Mucosa of descending colon (tissue), 3 donors: ENCODE measurements around the gene NUFIP1. TPM values are rescaled to one million over a fixed set of nuclear protein-coding genes. Genes with fewer than 3 reads are reported as not detected.

Source experiments
- ATAC-seq: fragments of 200-7000 bp; cut with Tn5 transposase; one replicate; pipeline ENCODE4 v1.9.1; 2020; ENCODE audit warnings: mild to moderate bottlenecking, moderate library complexity
- DNase-seq, 3 donors: peaks; one replicate each; pipeline ENCODE4 v3.0.0-alpha.2; 2020
- H3K36me3 ChIP-seq: fragments of 200-600 bp; one replicate; pipeline ENCODE4 v1.8.0; 2021; ENCODE audit warnings: low read depth, mild to moderate bottlenecking
- H3K4me1 ChIP-seq: fragments of 200-600 bp; one replicate; pipeline ENCODE4 v1.8.0; 2021; ENCODE audit warnings: low read depth, mild to moderate bottlenecking
- H3K4me3 ChIP-seq: fragments of 200-600 bp; one replicate; pipeline ENCODE4 v1.8.0; 2021; ENCODE audit warnings: mild to moderate bottlenecking
- H3K9me3 ChIP-seq: fragments of 200-600 bp; one replicate; pipeline ENCODE4 v1.8.0; 2021; ENCODE audit warnings: mild to moderate bottlenecking
- CTCF ChIP-seq: fragments of 200-600 bp; IDR thresholded peaks from one replicate; pipeline ENCODE4 v1.8.0; 2022; ENCODE audit warnings: antibody characterized with exemption, mild to moderate bottlenecking
- intact Hi-C, 2 donors: fragments of 100-400 bp; cut with DNase I in 1 of 2; cut with micrococcal nuclease in 1 of 2; formaldehyde crosslinking; loops; one replicate each; pipeline versions ENCODE4 v1.11.0 to v1.11.1; 2022; cut with DNase I, micrococcal nuclease
- total RNA-seq, 3 donors: library from RNA; stranded (reverse); fragmentation: NEBNext Ultra II Directional in 2 of 3; extraction: Animal tissue kit (Norgen Biotek cat#: 25700) in 2 of 3; gene quantifications; one replicate each; pipeline versions ENCODE4 v1.2.1 to v1.2.4, GENCODE V29; 2021 to 2023
- donor health status: DM: no; HTN: no; CAD: no; lungs with moderate emphysema.
- donor health status: DM: no; HTN: no; CAD: no.
- donor health status: DM: no; HTN: yes; CAD: no.

Gene NUFIP1
- total RNA-seq, 3 donors from 2014 or later: 1.5 to 3.9 (median 3.3) TPM

DNA sequence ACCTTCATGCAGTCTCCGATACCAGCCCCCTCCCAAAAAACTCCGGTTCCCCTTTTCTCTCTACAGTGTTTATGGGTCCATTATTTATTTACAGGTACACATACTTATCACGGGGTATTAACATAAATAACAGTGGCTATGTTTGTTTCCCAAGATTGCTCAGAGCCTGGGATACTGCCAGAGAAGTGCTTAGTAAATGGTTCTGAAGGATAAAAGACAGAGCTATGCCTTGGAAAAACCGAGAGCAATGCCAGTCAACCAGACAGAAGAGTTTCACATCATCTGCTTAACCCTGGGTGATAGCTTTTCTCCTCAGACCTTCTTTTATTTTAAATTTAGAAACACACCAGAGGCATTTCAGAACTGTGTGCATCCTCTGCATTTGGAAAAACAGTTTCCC, 61.3 kb downstream of the NUFIP1 start:
- Histone ChIP-seq H3K36me3 (no peaks in the 10 kb centered on the region), H3K9me3 (no peaks in the 10 kb centered on the region), H3K4me1 (no peaks in the 10 kb centered on the region), H3K4me3 (no peak overlapping the region)
- no peak for TF ChIP-seq CTCF
- intact Hi-C loops: no loop called here
- no peak for ATAC-seq
- DNase-seq: no peak

DNA sequence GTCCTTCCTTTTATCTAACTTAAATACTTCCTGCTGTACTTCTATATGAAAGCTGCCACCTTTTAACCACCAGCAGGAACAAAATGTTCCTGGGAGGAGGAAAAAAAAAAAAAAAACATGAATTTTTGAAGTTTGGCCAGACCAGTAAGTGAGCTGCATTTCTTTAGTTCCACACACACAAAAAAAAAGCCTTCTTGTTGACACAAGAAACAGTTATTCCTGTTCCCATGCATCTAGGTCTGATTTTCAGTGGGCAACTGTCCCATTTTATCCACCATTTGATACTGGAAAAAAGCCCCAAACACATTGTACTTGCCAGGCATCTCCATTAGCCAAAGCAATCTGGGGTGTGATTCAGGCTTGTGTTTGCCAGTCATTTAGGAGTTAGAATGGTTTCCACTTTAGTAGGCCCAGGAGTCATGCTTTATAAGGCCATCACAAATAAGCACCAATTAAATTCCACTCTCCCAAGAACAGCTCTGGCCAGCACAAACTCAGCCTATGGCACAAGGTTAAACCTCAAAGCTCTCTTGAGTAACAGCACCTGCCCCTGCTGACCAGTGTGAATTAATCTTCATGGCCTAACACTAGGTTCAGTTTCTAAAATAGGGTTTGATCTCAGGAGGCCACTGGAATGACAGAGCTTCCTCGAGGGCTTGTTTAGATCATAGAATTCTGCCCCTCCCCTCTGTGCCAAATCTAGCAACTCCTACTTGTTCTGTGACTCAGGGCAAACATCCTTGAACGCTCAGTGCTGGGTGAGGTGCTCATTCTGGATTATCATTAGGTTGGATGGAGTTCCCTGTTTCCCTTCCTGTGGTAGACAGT, 67.1 kb downstream of the NUFIP1 start:
- TF ChIP-seq CTCF: no peak
- Histone ChIP-seq H3K4me3 (no peak overlapping the region), H3K4me1 (peaks cover 7% of the 10 kb centered on the region), H3K9me3 (no peaks in the 10 kb centered on the region), H3K36me3 (no peaks in the 10 kb centered on the region)
- intact Hi-C loops: no loop called here
- peak; percentile 60 for ATAC-seq
- peak in 1 of 3 donors; percentile 35 for DNase-seq

GRCh38 chr13:44921246-44921877, 67.9 kb downstream of the NUFIP1 start:
- no peaks in the 10 kb centered on the region for H3K9me3 ChIP-seq
- ATAC-seq (no peak), DNase-seq (no peak)
- H3K4me3 ChIP-seq: no peak overlapping the region
- no peaks in the 10 kb centered on the region for H3K36me3 ChIP-seq
- TF ChIP-seq CTCF: no peak
- intact Hi-C loops: no loop called here
- H3K4me1 ChIP-seq: peaks cover 7% of the 10 kb centered on the region

DNA sequence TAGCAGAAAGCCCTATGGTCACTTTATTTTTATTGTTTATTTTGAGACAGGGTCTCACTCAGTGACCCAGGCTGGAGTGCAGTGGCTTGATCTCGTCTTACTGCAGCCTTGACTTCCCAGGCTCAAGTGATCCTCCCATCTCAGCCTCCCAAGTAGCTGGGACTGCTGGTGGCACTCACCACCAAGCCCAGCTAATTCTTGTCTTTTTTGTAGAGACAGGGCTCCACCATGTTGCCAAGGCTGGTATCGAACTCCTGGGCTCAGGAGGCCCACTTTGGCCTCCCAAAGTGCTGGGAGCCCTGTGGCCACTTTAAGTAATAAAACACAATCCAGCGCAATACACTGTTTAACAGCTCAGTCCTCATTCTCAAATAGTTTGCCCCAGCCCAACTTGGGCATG, 69.3 kb downstream of the NUFIP1 start:
- ATAC-seq (no peak), DNase-seq (no peak)
- peaks cover 7% of the 10 kb centered on the region for H3K4me1 ChIP-seq
- intact Hi-C loops: no loop called here
- no peak overlapping the region for H3K4me3 ChIP-seq
- H3K36me3 ChIP-seq: no peaks in the 10 kb centered on the region
- TF ChIP-seq CTCF: no peak
- H3K9me3 ChIP-seq: no peaks in the 10 kb centered on the region

DNA sequence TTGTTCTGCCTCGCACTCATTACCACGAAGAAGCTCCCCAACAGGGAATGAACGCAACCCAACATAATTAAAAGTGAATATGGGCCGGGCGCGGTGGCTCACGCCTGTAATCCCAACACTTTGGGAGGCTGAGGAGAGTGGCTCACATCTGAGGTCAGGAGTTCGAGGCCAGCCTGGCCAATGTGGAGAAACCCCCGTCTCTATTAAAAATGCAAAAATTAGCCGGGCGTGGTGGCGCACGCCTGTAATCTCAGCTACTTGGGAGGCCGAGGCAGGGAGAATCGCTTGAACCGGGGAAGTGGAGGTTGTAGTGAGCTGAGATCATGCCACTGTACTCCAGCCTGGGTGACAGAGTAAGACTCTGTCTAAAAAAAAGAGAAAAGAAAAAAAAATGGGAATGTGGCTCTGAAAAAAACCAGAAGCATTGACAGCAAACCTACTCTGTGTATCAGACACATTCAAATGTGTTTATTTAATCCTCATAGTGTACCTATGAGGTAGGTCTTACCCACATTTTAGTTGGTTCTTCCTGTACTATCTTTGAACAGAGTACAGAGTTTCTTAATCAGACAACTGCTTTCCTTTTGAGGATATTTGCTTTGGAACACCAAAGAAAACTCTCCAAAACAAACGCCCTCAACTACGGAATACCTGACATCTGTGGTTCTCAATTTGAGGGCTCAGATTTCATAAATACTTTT, 70.0 kb downstream of the NUFIP1 start:
- Histone ChIP-seq H3K9me3 (no peaks in the 10 kb centered on the region), H3K4me1 (peaks cover 7% of the 10 kb centered on the region), H3K4me3 (no peak overlapping the region), H3K36me3 (no peaks in the 10 kb centered on the region)
- no peak for ATAC-seq
- peak in 2 of 3 donors; percentile 25 to 34 for DNase-seq
- TF ChIP-seq CTCF: no peak
- intact Hi-C loops: no loop called here
